Activated CD8-positive, alpha-beta T cell treated with anti-CD3 and anti-CD28 coated beads for 36 hours (primary cell): Measurements from ENCODE around the gene TGM1. TPM values are rescaled to one million over a fixed set of nuclear protein-coding genes. Genes with fewer than 3 reads are reported as not detected.

Experiments
- ATAC-seq: fragments of 200-7000 bp; cut with Tn5 transposase; one replicate; pipeline ENCODE4 v1.10.0; 2021; ENCODE audit warnings: mild to moderate bottlenecking, moderate library complexity
- CTCF ChIA-PET: fragments of 350-600 bp; sonication (Branson Sonifier 250); formaldehyde crosslinking; loops from one replicate; lab custom pipeline; 2021; ENCODE audit warnings: antibody characterized with exemption; lab: Charles Lee
- POLR2A ChIA-PET: fragments of 350-600 bp; sonication (Branson Sonifier 250); formaldehyde crosslinking; loops from one replicate; lab custom pipeline; 2021; ENCODE audit warnings: antibody characterized with exemption; lab: Charles Lee
- DNase-seq: peaks from one replicate; pipeline ENCODE4 v3.0.0-alpha.2; 2020
- H3K27ac Mint-ChIP-seq: one replicate; pipeline ENCODE4 v1.8.0; 2021; ENCODE audit warnings: mild to moderate bottlenecking, mixed read lengths
- H3K27me3 Mint-ChIP-seq: one replicate; pipeline ENCODE4 v1.8.0; 2021; ENCODE audit warnings: mixed read lengths
- H3K36me3 Mint-ChIP-seq: one replicate; pipeline ENCODE4 v1.8.0; 2021; ENCODE audit warnings: low read depth, mixed read lengths
- H3K4me1 Mint-ChIP-seq: one replicate; pipeline ENCODE4 v1.8.0; 2021; ENCODE audit warnings: low read depth, mixed read lengths
- H3K4me3 Mint-ChIP-seq: one replicate; pipeline ENCODE4 v1.8.0; 2021; ENCODE audit warnings: mild to moderate bottlenecking, moderate library complexity, mixed read lengths
- H3K9me3 Mint-ChIP-seq: one replicate; pipeline ENCODE4 v1.8.0; 2021; ENCODE audit warnings: mixed read lengths
- intact Hi-C: fragments of 100-400 bp; cut with micrococcal nuclease; formaldehyde crosslinking; loops from one replicate; pipeline ENCODE4 v1.10.0; 2022
- total RNA-seq, 2 experiments: library from RNA; stranded (reverse); gene quantifications; one replicate each; pipeline ENCODE4 v1.2.3, GENCODE V29; 2021
- TF ChIP-seq, protein P1 (sequence below): fragments of 200-600 bp; IDR thresholded peaks from one replicate; pipeline ENCODE4 v1.8.0; 2022; ENCODE audit warnings: antibody characterized with exemption, mild to moderate bottlenecking

The TGM1 gene
- total RNA-seq, 2 experiments from 2014 or later, result 3.0 to 3.1 TPM

- intact Hi-C loops, result no loop called here
- Mint-ChIP-seq H3K36me3 (peaks cover 52% of the 10 kb centered on the region), H3K9me3 (no peaks in the 10 kb centered on the region), H3K4me1 (peaks cover 26% of the 10 kb centered on the region), H3K27ac (no peak overlapping the region), H3K4me3 (no peak overlapping the region), H3K27me3 (no peaks in the 10 kb centered on the region)
- DNase-seq (no peak), ATAC-seq (no peak)
- ChIA-PET CTCF (interaction anchor here (3.6 to 28.2 kb wide), 2 partner anchors 29 to 58 kb away, joined by 18 to 873 read pairs; partner anchors contain the start of genes GMPR2, NEDD8 and TINF2), POLR2A (interaction anchor here (0.9 to 1.1 kb wide), 2 partner anchors 57 to 90 kb away, joined by 3 read pairs; no protein-coding TSS in a partner anchor)
- TF ChIP-seq, protein P1, sequence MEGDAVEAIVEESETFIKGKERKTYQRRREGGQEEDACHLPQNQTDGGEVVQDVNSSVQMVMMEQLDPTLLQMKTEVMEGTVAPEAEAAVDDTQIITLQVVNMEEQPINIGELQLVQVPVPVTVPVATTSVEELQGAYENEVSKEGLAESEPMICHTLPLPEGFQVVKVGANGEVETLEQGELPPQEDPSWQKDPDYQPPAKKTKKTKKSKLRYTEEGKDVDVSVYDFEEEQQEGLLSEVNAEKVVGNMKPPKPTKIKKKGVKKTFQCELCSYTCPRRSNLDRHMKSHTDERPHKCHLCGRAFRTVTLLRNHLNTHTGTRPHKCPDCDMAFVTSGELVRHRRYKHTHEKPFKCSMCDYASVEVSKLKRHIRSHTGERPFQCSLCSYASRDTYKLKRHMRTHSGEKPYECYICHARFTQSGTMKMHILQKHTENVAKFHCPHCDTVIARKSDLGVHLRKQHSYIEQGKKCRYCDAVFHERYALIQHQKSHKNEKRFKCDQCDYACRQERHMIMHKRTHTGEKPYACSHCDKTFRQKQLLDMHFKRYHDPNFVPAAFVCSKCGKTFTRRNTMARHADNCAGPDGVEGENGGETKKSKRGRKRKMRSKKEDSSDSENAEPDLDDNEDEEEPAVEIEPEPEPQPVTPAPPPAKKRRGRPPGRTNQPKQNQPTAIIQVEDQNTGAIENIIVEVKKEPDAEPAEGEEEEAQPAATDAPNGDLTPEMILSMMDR, result no peak
These were observed 41.0 kb upstream of the TGM1 start for GRCh38 chr14:24304019-24304387.

DNA sequence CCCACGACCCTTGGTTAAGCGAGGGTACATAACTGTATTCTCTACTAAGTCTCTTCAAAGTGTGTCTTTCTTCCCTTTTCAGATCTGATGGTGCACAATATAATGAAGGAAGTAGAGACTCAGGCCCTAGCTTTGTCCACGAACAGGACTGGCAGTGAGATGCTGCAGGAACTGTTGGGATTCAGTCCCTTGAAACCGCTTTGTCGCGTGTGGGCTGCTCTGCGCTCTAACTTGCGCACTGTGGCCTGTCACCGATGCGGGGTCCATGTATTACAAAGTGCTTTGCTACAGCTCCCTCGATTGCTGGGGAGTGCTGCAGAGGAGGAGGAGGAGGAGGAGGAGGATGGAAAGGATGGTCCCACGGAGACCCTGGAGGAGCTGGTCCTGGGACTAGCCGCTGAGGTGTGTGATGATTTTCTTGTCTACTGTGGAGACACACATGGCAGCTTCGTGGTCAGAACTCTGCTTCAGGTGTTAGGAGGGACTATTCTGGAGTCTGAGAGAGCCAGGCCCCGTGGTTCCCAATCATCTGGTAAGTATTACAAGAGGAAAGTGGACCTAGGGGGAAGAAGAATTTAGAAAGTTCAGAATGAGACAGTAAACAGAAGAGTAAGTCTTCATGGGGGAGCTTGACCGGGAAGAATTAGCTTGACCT is 37.5 kb upstream of the TGM1 start:
- H3K4me3 Mint-ChIP-seq, result peak overlapping the region; percentile 89
- no peak for ATAC-seq
- H3K4me1 Mint-ChIP-seq, result peaks cover 40% of the 10 kb centered on the region
- H3K36me3 Mint-ChIP-seq, result peaks cover 37% of the 10 kb centered on the region
- H3K27me3 Mint-ChIP-seq, result no peaks in the 10 kb centered on the region
- H3K9me3 Mint-ChIP-seq, result no peaks in the 10 kb centered on the region
- DNase-seq, result no peak
- H3K27ac Mint-ChIP-seq, result peak overlapping the region; percentile 88
- intact Hi-C loops, result no loop called here
- ChIA-PET POLR2A (interaction anchor here (0.8 to 6.5 kb wide), 15 partner anchors 10 to 245 kb away, joined by 3 to 54 read pairs (median 7); partner anchors contain the start of genes GMPR2, LTB4R, LTB4R2 and MDP1), CTCF (interaction anchor here (0.9 to 28.2 kb wide), 16 partner anchors 9 to 139 kb away, joined by 3 to 873 read pairs (median 10); partner anchors contain the start of genes CHMP4A, CIDEB, GMPR2 and IRF9)
- TF ChIP-seq, protein P1, result no peak

GRCh38 chr14:24299255-24300191 is 36.5 kb upstream of the TGM1 start, which contains the start of the genes DHRS1 and NOP9:
Gene DHRS1 (minus strand): TSS chr14:24299780. CDS start chr14:24299106, 674 bp downstream.
Gene NOP9 (plus strand): TSS chr14:24299850. CDS start chr14:24299955, 105 bp downstream.
- Mint-ChIP-seq H3K4me3 (peak within 1 kb of the TSS; percentile 89), H3K9me3 (no peaks in the 10 kb centered on the region), H3K27me3 (no peaks in the 10 kb centered on the region), H3K27ac (peak within 1 kb of the TSS; percentile 88), H3K4me1 (peaks cover 40% of the 10 kb centered on the region), H3K36me3 (peaks cover 30% of the 10 kb centered on the region)
- ChIA-PET CTCF (interaction anchor here (0.9 to 28.2 kb wide), 15 partner anchors 9 to 139 kb away, joined by 3 to 873 read pairs (median 10); partner anchors contain the start of genes CHMP4A, CIDEB, GMPR2 and IRF9), POLR2A (interaction anchor here (0.5 to 6.5 kb wide), 17 partner anchors 9 to 139 kb away, joined by 3 to 54 read pairs (median 7); partner anchors contain the start of genes GMPR2, LTB4R, LTB4R2 and MDP1)
- DNase-seq (peak; percentile 94), ATAC-seq (peak; percentile 76)
- intact Hi-C loops, result no loop called here
- TF ChIP-seq, protein P1, result no peak

DNA sequence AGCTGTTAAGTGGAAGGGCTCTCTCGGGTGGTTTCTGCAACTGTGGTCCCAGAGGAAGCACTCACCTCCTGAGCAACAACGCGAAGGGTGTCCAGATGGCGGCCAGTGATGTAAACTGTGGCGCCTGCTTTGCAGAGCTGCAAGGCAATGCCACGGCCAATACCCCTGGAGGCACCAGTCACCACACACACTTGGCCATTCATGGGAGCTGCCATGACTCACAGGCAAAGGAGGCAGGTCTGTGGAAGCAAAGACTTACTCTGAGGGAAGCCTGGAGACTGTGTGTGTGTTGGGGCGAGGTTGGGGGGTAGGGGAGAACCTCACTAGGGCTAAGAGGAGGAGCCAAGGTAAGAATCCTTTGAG is 35.9 kb upstream of the TGM1 start:
- Mint-ChIP-seq H3K27me3 (no peaks in the 10 kb centered on the region), H3K27ac (peak overlapping the region; percentile 88), H3K36me3 (peaks cover 25% of the 10 kb centered on the region), H3K4me3 (peak overlapping the region; percentile 89), H3K9me3 (no peaks in the 10 kb centered on the region), H3K4me1 (peaks cover 40% of the 10 kb centered on the region)
- intact Hi-C loops, result no loop called here
- ATAC-seq, result peak; percentile 13
- ChIA-PET CTCF (interaction anchor here (1.1 to 28.2 kb wide), 11 partner anchors 9 to 138 kb away, joined by 3 to 873 read pairs (median 25); partner anchors contain the start of genes CHMP4A, CIDEB, GMPR2 and LTB4R), POLR2A (interaction anchor here (0.5 to 6.5 kb wide), 13 partner anchors 9 to 140 kb away, joined by 3 to 54 read pairs (median 7); partner anchors contain the start of genes GMPR2, LTB4R, LTB4R2 and NEDD8)
- TF ChIP-seq, protein P1, result no peak
- DNase-seq, result peak; percentile 32
